IMR-90 (cell line): Measurements from ENCODE around the gene C1orf116. TPM values are rescaled to one million over a fixed set of nuclear protein-coding genes. Genes with fewer than 3 reads are reported as not detected.

Source experiments
- ATAC-seq: fragments of 200-7000 bp; cut with Tn5 transposase; 2 replicates; pipeline ENCODE4 v1.9.1; 2020; ENCODE audit warnings: low read depth, mild to moderate bottlenecking, moderate library complexity
- BruUV-seq: library from RNA; stranded (reverse); fragments of 400-500 nt; replicated peaks from 2 replicates; lab custom pipeline; 2021; lab: Mats Ljungman, UMichigan
- CTCF ChIA-PET: fragments of 300-600 bp; formaldehyde crosslinking; extraction: SDS; loops from one replicate; lab custom pipeline; 2021; ENCODE audit warnings: antibody characterized with exemption; lab: Yijun Ruan, JAX
- POLR2A ChIA-PET: fragments of 300-600 bp; sonication (Branson Sonifier 250); formaldehyde crosslinking; loops from one replicate; lab custom pipeline; 2022; ENCODE audit warnings: antibody characterized with exemption; ENCODE audit not compliant: unreplicated experiment; lab: Charles Lee
- DNase-seq: peaks from one replicate; pipeline ENCODE4 v3.0.0; 2013
- H2AFZ ChIP-seq: replicated peaks from 2 replicates; pipeline ENCODE3; 2013; ENCODE audit warnings: low read length, mild to moderate bottlenecking; ENCODE audit not compliant: poor library complexity
- H2AK5ac ChIP-seq: 2 replicates; pipeline ENCODE4 v1.6.1; 2013; ENCODE audit warnings: low read depth, low read length, inconsistent platforms
- H2AK9ac ChIP-seq: replicated peaks from 2 replicates; pipeline ENCODE3; 2013; ENCODE audit warnings: mild to moderate bottlenecking, low read depth, low read length, moderate library complexity; ENCODE audit not compliant: poor library complexity
- H2BK120ac ChIP-seq: 2 replicates; pipeline ENCODE4 v1.6.1; 2013; ENCODE audit warnings: low read depth, low read length, inconsistent platforms
- H2BK15ac ChIP-seq: 3 replicates; pipeline ENCODE4 v1.6.1; 2013; ENCODE audit warnings: low read depth, low read length, inconsistent platforms
- H2BK20ac ChIP-seq: 2 replicates; pipeline ENCODE4 v1.6.1; 2013; ENCODE audit warnings: low read depth, mild to moderate bottlenecking, inconsistent platforms, low read length, moderate library complexity
- H2BK5ac ChIP-seq: 2 replicates; pipeline ENCODE4 v1.6.1; 2013; ENCODE audit warnings: mild to moderate bottlenecking, low read depth, low read length, inconsistent platforms; ENCODE audit not compliant: poor library complexity, severe bottlenecking
- H3K14ac ChIP-seq: replicated peaks from 2 replicates; pipeline ENCODE4 v1.6.1; 2013; ENCODE audit warnings: low read depth, low read length, inconsistent platforms
- H3K18ac ChIP-seq: 2 replicates; pipeline ENCODE4 v1.6.1; 2013; ENCODE audit warnings: low read depth, low read length, control low read depth
- H3K23ac ChIP-seq: 2 replicates; pipeline ENCODE4 v1.6.1; 2013; ENCODE audit warnings: low read depth, low read length, inconsistent platforms
- H3K27ac ChIP-seq: 2 replicates; pipeline ENCODE4 v1.5.1; 2013; ENCODE audit warnings: mild to moderate bottlenecking, control low read depth, low read length; ENCODE audit not compliant: insufficient read depth
- H3K27me3 ChIP-seq: 2 replicates; pipeline ENCODE4 v1.6.1; 2013; ENCODE audit warnings: low read length; ENCODE audit not compliant: control insufficient read depth, insufficient read depth
- H3K36me3 ChIP-seq: 2 replicates; pipeline ENCODE4 v1.6.1; 2013; ENCODE audit warnings: low read length, mixed read lengths; ENCODE audit not compliant: control insufficient read depth, insufficient read depth
- H3K4ac ChIP-seq: 2 replicates; pipeline ENCODE4 v1.6.1; 2013; ENCODE audit warnings: low read depth, low read length, inconsistent platforms
- H3K4me1 ChIP-seq: 2 replicates; pipeline ENCODE4 v1.6.1; 2013; ENCODE audit warnings: low read length, mixed read lengths; ENCODE audit not compliant: control insufficient read depth, insufficient read depth
- H3K4me2 ChIP-seq: 2 replicates; pipeline ENCODE4 v1.6.1; 2013; ENCODE audit warnings: low read depth, mild to moderate bottlenecking, control low read depth, low read length, moderate library complexity
- H3K4me3 ChIP-seq: 2 replicates; pipeline ENCODE4 v1.5.1; 2013; ENCODE audit warnings: low read depth, mild to moderate bottlenecking, control low read depth, low read length, moderate library complexity; ENCODE audit not compliant: insufficient read depth
- H3K56ac ChIP-seq: 2 replicates; pipeline ENCODE4 v1.6.1; 2013; ENCODE audit warnings: low read length, inconsistent platforms; ENCODE audit not compliant: insufficient read depth; ENCODE audit errors: extremely low read depth
- H3K79me1 ChIP-seq, 2 experiments: 2 replicates each; pipeline ENCODE4 v1.6.1; 2013; ENCODE audit warnings: low read length in 2 of 2, inconsistent platforms in 1 of 2, low read depth in 1 of 2
- H3K9ac ChIP-seq: 2 replicates; pipeline ENCODE4 v1.6.1; 2013; ENCODE audit warnings: low read depth, low read length, control low read depth
- H3K9me1 ChIP-seq: 2 replicates; pipeline ENCODE4 v1.6.1; 2013; ENCODE audit warnings: low read length, inconsistent platforms; ENCODE audit not compliant: insufficient read depth
- H3K9me3 ChIP-seq: 2 replicates; pipeline ENCODE4 v1.6.1; 2013; ENCODE audit warnings: low read length; ENCODE audit not compliant: control insufficient read depth, insufficient read depth
- H4K20me1 ChIP-seq: 2 replicates; pipeline ENCODE4 v1.6.1; 2013; ENCODE audit warnings: low read length, inconsistent platforms; ENCODE audit not compliant: insufficient read depth
- H4K5ac ChIP-seq: 2 replicates; pipeline ENCODE4 v1.6.1; 2013; ENCODE audit warnings: mild to moderate bottlenecking, low read depth, low read length, control low read depth
- H4K8ac ChIP-seq, 2 experiments: 2 replicates each; pipeline ENCODE4 v1.6.1; 2013; ENCODE audit warnings: low read depth in 2 of 2, low read length in 2 of 2, control low read depth in 1 of 2, inconsistent platforms in 1 of 2
- H4K91ac ChIP-seq: 2 replicates; pipeline ENCODE4 v1.6.1; 2013; ENCODE audit warnings: low read depth, low read length, inconsistent platforms; ENCODE audit not compliant: insufficient read depth
- CEBPB ChIP-seq: IDR thresholded peaks from 2 replicates; pipeline ENCODE4 v1.6.1; 2012; ENCODE audit warnings: low read depth, low read length, improper control_type of control experiment
- CHD1 ChIP-seq: IDR thresholded peaks from 2 replicates; pipeline ENCODE4 v1.6.1; 2012; ENCODE audit warnings: low read depth, low read length, improper control_type of control experiment
- CTCF ChIP-seq: conservative IDR thresholded peaks from 2 replicates; pipeline ENCODE4 v1.5.1; 2012; ENCODE audit warnings: mild to moderate bottlenecking, low read depth, low read length, improper control_type of control experiment
- ELK1 ChIP-seq: fragments of 150-350 bp; IDR thresholded peaks from 2 replicates; pipeline ENCODE4 v1.6.1; 2016; ENCODE audit warnings: low read depth, mild to moderate bottlenecking, low read length, moderate library complexity, borderline replicate concordance
- FOS ChIP-seq: fragments of 150-350 bp; IDR thresholded peaks from 2 replicates; pipeline ENCODE4 v1.6.1; 2016; ENCODE audit warnings: low read depth, low read length
- MAFK ChIP-seq: IDR thresholded peaks from 2 replicates; pipeline ENCODE4 v1.6.1; 2012; ENCODE audit warnings: low read depth, low read length, improper control_type of control experiment
- MAZ ChIP-seq: IDR thresholded peaks from 2 replicates; pipeline ENCODE4 v1.6.1; 2012; ENCODE audit warnings: low read depth, mild to moderate bottlenecking, low read length, improper control_type of control experiment, moderate library complexity, borderline replicate concordance
- MXI1 ChIP-seq: IDR thresholded peaks from 2 replicates; pipeline ENCODE4 v1.6.1; 2012; ENCODE audit warnings: low read depth, mild to moderate bottlenecking, low read length, moderate library complexity, borderline replicate concordance
- NFE2L2 ChIP-seq: fragments of 150-350 bp; IDR thresholded peaks from 2 replicates; pipeline ENCODE4 v1.6.1; 2016; ENCODE audit warnings: low read depth, mild to moderate bottlenecking, low read length
- POLR2A ChIP-seq: IDR thresholded peaks from 2 replicates; pipeline ENCODE4 v1.6.1; 2012; ENCODE audit warnings: mild to moderate bottlenecking, low read depth, low read length
- RCOR1 ChIP-seq: IDR thresholded peaks from 2 replicates; pipeline ENCODE4 v1.6.1; 2012; ENCODE audit warnings: mild to moderate bottlenecking, low read length, improper control_type of control experiment; ENCODE audit not compliant: insufficient replicate concordance
- RFX5 ChIP-seq: IDR thresholded peaks from 2 replicates; pipeline ENCODE4 v1.8.0; 2012; ENCODE audit warnings: low read depth, mild to moderate bottlenecking, low read length, moderate library complexity
- SMC3 ChIP-seq: fragments of 150-350 bp; IDR thresholded peaks from 2 replicates; pipeline ENCODE4 v1.6.1; 2016; ENCODE audit warnings: low read depth, mild to moderate bottlenecking, antibody characterized with exemption, low read length, moderate library complexity
- USF2 ChIP-seq: fragments of 150-350 bp; IDR thresholded peaks from 2 replicates; pipeline ENCODE4 v1.6.1; 2017; ENCODE audit warnings: mild to moderate bottlenecking, antibody characterized with exemption, low read length, low read depth
- WGBS, 2 experiments: methylation state at CpG; one replicate each; pipeline versions ENCODE4 v1.1.5 to v1.1.7; 2013; ENCODE audit warnings: missing lambda C conversion rate in 2 of 2; ENCODE audit not compliant: insufficient read length in 1 of 2; ENCODE audit errors: extremely low coverage in 2 of 2; 5-methylcytosine and 5-hydroxymethylcytosine counted together
- dilution Hi-C: fragments of 300-500 bp; cut with HindIII; formaldehyde crosslinking; loops from one replicate; pipeline ENCODE4 v1.14.3; 2018; ENCODE audit warnings: low sequenced_read_pairs; ENCODE audit not compliant: unreplicated experiment
- in situ Hi-C: fragments of 300-500 bp; cut with MboI; formaldehyde crosslinking; loops from 3 replicates; pipeline ENCODE4 v1.14.3; 2019; ENCODE audit warnings: low sequenced_read_pairs, inconsistent platforms, mixed read lengths
- intact Hi-C: fragments of 100-400 bp; cut with micrococcal nuclease; formaldehyde crosslinking; loops from 2 replicates; pipeline ENCODE4 v1.10.0; 2022
- polyA plus RNA-seq, 3 experiments: library from polyadenylated mRNA; depleted of rRNA; stranded (reverse); fragments of >200 nt; gene quantifications; 2 replicates each; pipeline ENCODE4 v1.2.3, GENCODE V29; 2012; ENCODE audit warnings: low replicate concordance in 1 of 3
- total RNA-seq: library from RNA; depleted of rRNA; stranded (reverse); fragments of >200 nt; gene quantifications from 2 replicates; pipeline ENCODE4 v1.2.3, GENCODE V29; 2012

C1orf116 gene
- total and polyA plus RNA-seq, 2 of the 4 experiments (the other 2 are of a cell fraction), result under 0.01 to 0.03 TPM

- Histone ChIP-seq H3K4ac (no peak overlapping the region), H4K8ac (no peak overlapping the region), H2AFZ (no peak overlapping the region), H2AK5ac (0 out of 2 replicates have a peak overlapping the region, but pooled peaks have one; percentile 9), H3K9ac (no peak overlapping the region), H3K9me1 (peaks cover 3% of the 10 kb centered on the region; the same call in 1 of the 2 replicates), H3K79me1 (no peaks in the 10 kb centered on the region), H2AK9ac (no peak overlapping the region), H3K27ac (no peak overlapping the region), H3K56ac (no peak overlapping the region), H2BK5ac (no peak overlapping the region), H3K4me3 (no peak overlapping the region), H2BK15ac (no peak overlapping the region), H4K5ac (no peak overlapping the region), H3K23ac (no peak overlapping the region), H3K14ac (no peak overlapping the region), H3K9me3 (no peaks in the 10 kb centered on the region), H3K36me3 (no peaks in the 10 kb centered on the region), H4K91ac (no peak overlapping the region), H2BK20ac (no peak overlapping the region), H4K20me1 (no peaks in the 10 kb centered on the region), H3K27me3 (peaks cover 9% of the 10 kb centered on the region), H3K4me1 (no peaks in the 10 kb centered on the region), H2BK120ac (no peak overlapping the region), H3K18ac (no peak overlapping the region), H3K4me2 (no peak overlapping the region)
- POLR2A ChIA-PET, result no interaction called here
- no peak for DNase-seq
- no CpG with 5 or more reads among the region's 1 CpG for WGBS, 2 experiments
- intact Hi-C loops, result no loop called here
- dilution Hi-C loops, result no loop called here
- no peak for TF ChIP-seq CHD1
- TF ChIP-seq CTCF, result no peak
- TF ChIP-seq RFX5, result no peak
- no peak for TF ChIP-seq MAFK
- no peak for TF ChIP-seq FOS
- no peak for TF ChIP-seq ELK1
- TF ChIP-seq CEBPB, result no peak
- no peak for TF ChIP-seq NFE2L2
- no peak for TF ChIP-seq MAZ
- TF ChIP-seq USF2, result no peak
- no peak for TF ChIP-seq RCOR1
- TF ChIP-seq POLR2A, result no peak
- no peak for TF ChIP-seq SMC3
- TF ChIP-seq MXI1, result no peak
- BruUV-seq, result no TSS peak
- in situ Hi-C loops, result no loop called here
- CTCF ChIA-PET, result no interaction called here
- no peak for ATAC-seq
These were observed 1.7 kb upstream of the C1orf116 start for GRCh38 chr1:207034208-207034607.
